Stimulated activated CD4-positive, alpha-beta T cell treated with anti-CD3 and anti-CD28 coated beads, Interleukin-2, amount 100 ng/mL, for 24 hours (primary cell): Measurements from ENCODE around the gene DNAH17.

ENCODE experiments used
- DNase-seq, 2 donors: peaks; one replicate each; pipeline ENCODE4 v3.0.0-alpha.2; 2020

The DNAH17 gene

DNA sequence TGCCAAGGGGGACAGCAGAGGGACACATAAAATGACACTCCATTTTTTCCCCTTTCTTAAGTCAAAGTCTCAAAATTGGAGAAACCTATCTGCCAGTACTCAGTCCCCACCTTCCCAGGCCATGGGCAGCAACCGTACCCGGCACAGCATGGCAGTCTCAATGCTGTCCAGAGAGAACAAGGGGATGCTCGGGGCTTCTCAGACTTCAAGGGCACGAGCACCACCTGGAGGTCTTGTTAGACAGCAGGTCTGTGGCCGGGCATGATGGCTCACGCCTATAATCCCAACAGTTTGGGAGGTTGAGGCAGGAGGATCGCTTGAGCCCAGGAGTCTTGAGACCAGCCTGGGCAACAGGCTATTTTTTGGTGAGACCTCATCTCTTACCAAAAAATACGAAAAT lies 3.2 kb downstream of the DNAH17 start:
- DNase-seq = no peak

DNA sequence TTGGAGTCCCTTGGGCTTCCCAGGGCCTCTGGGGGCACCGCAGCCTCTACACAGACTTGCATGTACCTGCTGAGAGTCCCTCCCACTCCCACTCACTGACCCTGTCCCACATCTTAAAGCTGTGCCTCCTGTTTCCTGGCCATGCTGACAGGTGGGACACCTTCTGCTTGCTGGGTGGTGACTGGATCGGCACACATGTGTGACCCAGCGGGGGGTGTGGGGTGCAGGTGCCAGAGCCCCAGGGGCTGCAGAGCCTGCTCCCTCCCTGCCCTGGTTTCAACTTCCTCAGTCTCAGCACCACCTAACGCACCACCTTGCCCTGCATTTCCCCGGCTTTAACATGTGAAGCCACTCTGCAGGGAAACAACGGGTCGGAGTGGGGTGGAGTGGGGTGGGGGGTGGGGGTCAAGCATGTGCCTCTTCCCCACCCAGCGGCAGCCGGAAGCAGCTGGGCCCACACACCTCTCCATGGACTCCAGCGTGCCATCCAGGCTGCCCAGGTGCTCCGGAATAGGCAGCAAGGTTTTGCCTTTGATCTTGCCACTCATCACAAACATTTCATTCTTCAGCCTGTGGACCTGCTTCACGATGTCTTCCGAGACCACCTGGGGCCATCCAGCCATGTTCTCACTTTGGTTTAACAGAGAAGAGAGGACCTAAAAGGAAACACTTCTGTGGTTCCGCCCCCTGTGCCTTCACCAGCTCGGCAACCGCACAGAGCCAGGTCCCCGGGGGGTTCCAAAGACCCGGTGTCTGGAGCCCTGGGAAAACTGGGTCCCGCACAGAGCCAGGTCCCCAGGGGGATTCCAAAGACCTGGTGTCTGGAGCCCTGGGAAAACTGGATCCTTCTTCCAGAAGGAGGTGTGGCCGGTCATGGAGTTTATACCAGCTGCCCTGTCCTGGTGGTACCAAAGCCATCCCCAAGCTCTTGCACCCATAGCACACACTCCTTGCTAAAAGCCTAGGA lies 4.7 kb downstream of the DNAH17 start:
- no peak for DNase-seq

- DNase-seq = no peak
Measured at GRCh38 chr17:78571329-78571728, 5.9 kb downstream of the DNAH17 start.

DNA sequence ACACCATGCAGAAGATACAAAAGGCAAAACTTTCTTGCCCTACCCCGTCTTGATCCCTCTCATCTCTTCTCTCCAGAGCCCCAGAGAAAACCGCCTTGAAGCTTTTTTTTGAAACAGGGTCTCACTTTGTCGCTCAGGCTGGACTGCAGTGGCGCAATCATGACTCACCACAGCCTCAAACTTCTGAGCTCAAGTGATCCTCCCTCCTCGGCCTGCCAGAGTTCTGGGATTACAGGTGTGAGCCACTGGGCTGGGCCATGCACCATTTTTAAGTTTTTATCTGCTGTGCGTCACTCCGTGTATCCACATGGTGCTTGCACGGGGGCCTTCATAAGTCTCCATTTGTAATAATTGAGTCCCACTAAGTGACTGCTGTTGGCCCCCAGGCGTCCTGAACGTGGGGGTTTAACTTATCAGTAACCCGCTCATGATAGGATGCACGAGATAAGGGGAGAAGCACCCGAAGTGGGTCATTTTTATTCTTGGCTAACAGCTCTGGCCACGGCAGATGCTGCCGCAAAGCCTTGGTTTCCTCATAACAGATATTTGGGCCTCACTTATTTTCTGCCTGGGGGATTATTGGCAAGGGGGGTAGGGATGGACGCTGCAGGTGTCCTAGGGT lies 8.6 kb downstream of the DNAH17 start:
- no peak for DNase-seq

DNA sequence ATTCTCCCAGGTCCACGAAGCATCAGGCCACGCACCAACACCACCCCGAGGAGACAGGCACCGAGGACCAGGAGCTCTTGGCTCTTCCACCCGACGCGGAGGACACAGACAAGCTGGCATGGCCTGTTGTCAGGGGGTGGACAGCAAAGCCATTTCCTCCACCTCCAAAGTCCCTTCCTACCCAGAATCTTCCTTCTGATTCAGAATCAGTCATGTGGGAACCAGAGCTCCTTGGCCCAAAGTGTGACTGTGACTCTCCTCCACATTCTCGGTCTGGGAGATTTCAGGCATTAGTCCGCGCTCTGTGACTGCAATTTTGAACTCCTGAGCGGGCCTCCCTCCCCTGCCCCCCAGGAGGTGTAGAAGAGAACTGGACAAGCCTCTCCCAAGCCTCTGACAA lies 9.2 kb downstream of the DNAH17 start:
- no peak for DNase-seq

DNA sequence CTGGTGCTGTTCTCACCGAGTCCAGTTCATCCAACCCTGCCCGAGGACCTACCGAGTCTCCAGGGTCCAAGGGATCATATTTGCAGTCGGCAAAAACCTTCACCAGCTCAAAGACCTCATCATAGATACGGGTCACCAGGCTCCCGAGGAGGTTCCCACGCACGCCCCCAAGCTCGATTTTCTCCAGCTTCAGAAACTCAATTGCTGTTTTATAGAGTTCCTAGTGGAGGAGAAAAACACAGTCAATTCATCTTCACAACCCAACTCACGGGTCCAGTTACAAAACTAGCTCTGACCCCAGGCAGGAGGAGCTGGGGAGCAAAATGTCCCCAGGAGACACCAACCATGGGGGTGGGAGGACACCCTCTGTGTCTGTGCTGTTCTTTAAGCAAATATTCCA lies 10.2 kb downstream of the DNAH17 start:
- no peak for DNase-seq

DNA sequence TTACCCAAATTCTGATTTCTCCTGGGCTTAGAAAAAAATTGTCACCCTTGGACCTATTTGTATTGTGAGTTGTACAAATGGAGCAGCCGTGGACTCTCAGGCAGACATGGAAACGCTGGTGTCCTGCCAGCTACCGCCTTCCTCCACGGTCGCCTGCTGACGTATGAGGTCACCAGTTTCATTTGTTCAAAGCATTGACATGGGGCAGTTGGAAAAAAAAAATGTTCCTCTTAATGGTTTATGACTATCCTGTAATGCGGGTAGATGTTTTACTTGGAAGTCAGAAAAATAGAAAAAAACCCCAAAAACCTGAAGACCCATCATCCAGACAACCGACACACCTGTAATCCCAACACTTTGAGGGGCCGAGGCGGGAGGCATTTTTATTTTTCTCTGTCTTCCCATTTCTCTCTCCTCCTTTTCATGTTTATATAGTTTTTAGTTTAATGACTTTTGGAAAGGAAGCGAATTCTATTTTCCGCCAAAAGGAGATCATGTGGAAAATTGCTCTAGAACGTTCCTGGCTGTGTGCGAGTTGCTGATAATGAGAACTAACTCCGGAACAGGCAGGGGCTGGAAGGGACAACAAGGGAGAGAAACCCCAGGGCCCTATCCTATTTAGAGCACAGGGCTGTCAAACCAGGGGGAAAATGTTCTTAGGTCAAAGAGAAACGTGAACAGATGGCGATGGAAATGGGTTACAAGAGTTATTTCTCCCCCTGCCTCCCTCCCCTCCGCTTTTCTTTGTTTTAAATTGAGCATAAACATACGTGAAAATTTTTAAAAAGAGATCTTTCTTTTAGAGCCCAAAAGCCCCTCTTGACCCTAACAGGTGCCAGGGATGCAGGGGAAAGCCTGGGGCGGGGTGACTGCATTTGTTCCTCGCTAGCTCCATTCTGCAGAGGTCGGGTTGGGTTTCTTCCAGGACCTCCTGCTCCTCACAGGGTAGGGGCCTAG lies 13.7 kb downstream of the DNAH17 start:
- DNase-seq = no peak

DNA sequence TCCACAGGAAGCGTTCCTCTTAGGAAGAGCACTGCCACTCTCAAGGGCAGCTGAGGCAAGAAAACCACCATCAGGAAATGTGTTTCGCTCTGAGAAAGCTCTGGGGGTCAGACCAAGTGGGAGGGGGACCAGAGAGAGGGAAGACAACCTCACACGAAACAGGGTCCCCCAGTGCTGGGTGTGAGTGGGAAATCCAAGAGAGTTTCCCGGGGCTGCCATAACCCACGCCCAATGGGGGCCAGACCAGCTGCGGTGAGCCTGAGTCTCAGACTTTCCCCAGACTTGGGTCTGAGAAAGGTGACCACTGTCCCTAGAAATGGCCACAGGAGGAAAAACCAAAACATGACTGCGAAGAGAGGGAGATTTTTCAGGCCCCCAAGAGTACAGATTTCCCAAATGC lies 14.5 kb downstream of the DNAH17 start:
- no peak for DNase-seq

GRCh38 chr17:78561166-78561565 lies 16.0 kb downstream of the DNAH17 start:
- no peak for DNase-seq

GRCh38 chr17:78560731-78561130 lies 16.5 kb downstream of the DNAH17 start:
- DNase-seq = no peak

DNA sequence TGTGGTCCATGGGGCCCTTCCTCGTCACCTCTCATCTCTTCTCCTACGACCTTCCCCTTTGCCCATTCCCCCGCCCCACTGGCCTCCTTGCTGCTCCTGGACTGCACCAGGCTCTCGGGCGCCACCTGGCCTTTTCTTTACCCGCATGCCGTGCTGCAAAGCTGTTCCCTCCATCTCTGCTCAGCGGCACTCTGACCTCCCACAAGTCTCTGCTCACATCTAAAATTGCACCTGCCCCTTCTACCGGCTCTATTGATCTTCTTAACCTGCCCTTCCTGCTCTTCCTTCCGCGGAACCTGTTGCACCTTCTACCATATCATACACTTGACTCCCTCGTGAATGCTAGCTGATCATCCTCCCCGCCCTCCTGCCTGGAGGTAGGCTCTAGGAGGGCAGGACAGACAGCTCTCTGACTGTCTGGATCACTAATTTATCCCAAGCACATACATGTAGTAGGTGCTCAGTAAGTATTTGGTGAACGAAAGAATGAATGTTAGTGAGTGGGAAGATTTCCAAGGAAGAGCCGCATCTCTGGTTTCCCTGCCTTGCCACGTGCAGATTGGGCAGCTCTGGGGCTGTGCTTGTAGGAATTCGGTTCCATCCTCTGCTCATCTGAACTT lies 17.3 kb downstream of the DNAH17 start:
- peak in 1 of 2 donors; percentile 35 for DNase-seq

DNA sequence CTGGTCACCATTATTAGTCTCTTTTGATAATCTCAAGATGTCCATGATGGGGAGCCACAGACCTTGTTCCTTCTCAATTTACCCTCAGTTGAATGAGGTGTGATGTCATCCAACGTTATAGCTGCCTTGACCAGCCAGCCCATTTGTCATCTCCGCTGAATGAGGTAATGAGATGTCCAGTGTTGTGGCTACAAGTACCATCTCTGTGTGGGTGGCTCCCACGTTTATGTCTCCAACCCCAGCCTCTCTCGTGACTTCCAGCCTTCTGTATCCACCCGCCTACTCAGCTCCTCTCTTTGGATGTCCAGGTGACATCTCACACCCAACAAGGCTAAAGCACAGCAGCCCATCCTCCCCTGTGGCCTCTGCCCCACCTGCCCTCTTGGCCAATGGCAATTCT lies 18.2 kb downstream of the DNAH17 start:
- no peak for DNase-seq

- DNase-seq = no peak
Measured at GRCh38 chr17:78558181-78558850, 18.9 kb downstream of the DNAH17 start.

GRCh38 chr17:78557598-78558039 lies 19.6 kb downstream of the DNAH17 start:
- no peak for DNase-seq

- DNase-seq = no peak
Measured at GRCh38 chr17:78556812-78557211, 20.4 kb downstream of the DNAH17 start.

DNA sequence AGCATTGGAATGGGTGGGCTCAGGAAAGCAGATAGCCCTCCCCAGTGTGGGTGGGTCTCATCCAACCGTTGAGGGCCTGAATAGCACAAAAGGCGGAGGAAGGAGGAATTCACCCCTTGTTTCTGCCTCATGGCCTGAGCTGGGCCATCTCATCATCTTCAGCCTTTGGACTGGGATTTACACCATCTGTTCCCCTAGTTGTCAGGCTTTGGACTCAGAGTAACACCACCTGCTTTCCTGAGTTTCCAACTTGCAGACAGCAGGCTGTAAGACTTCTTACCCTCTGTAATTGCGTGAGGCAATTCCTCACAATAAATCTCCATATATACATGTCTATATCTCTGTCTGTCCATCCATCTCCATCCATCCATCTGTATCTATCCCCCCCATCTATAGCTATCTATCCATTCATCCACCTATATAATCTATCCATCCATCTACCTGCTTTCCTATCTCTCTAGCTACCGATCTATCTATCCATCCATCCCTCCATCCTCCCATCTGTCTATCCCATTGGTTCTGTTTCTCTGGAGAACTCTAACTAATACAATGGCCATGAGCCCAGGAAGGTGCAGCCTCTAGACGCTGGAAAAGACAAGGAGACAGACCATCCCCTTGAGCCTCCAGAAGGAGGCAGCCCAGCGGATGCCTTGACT lies 21.3 kb downstream of the DNAH17 start:
- no peak for DNase-seq

GRCh38 chr17:78550464-78550863 lies 26.7 kb downstream of the DNAH17 start:
- no peak for DNase-seq

DNA sequence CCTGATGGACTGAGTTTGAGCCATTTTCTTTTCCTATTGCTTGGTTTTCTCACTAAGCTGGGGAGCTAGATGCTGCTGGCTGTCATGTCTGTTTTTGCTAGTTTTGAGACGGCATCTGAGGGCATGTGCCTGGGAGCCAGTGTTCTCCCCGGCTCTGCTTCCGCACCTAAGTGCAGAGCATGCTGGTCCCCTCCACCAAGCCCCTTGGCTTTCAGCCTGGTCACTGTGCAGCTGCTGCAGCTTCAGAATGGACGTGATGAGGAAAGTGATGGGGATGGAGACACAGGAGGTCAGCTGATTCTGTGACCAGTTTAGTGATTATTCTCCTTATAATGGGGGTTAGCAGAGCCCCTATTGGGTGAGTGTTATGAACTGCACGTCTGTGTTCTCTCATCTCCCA lies 28.5 kb downstream of the DNAH17 start:
- DNase-seq = no peak

DNA sequence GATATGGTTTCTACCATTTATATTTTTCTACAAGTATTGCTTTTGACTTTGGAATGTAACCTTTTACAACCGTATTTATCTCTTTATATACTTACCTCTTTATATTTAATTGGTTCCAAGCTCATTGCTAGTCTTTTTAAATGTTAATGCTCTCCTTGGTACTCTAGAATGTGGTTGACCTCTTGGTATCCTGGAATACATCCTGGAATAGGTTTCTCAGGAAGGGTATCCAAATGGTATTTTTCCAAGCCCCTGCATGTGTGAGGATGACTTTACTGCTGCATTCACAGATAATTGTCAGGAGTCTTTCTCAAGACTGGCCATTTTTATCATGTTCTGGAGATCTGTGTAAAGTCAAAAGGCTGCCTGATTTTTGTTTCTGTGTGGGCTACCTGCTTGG lies 30.2 kb downstream of the DNAH17 start:
- no peak for DNase-seq

GRCh38 chr17:78546476-78546875 lies 30.7 kb downstream of the DNAH17 start:
- DNase-seq = no peak
